GM18511 (cell line): ENCODE results near the gene GAPVD1.
"Not testable (repeated sequence)": the region's sequence is repeated elsewhere in the genome, so short reads cannot be mapped to it uniquely, and the experiment has no call there.

Experiments
- ATAC-seq: cut with Tn5 transposase; IDR thresholded peaks from one replicate; pipeline ENCODE4 v1.9.1; 2021; ENCODE audit warnings: mild to moderate bottlenecking, moderate library complexity; ENCODE audit not compliant: unreplicated experiment

GAPVD1 gene

GRCh38 chr9:125254231-125254630 lies 7.4 kb upstream of the GAPVD1 start:
- ATAC-seq, result no peak

DNA sequence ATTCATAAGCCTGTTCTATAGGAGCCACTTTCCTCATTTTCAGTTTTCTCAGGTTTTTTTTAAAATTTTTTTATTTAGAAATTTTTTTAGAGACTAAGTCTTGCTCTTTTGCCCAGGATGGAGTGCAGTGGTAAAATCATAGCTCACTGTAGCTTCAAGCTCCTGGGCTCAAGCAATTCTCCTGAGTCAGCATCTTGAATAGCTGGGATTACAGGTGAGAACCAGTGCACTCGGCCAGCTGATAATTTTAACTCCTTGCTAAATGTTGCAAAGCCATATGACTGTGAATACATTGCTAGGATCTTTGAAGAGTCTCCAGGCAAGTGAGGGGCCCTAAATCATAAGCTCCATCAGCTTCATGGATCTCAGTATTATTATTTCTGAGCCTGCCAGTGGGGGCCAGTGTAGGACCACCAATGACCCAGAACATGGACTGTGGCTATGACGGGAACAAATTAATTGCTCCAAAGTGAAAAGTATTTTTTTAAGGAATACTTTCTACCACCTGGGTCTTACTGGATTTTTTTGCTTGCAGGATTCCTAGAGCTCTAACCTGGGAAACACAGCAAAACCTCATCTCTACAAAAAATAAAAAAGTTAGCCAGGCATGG lies 5.7 kb upstream of the GAPVD1 start:
- no peak for ATAC-seq

- no peak for ATAC-seq
Measured at GRCh38 chr9:125258160-125258785, 3.4 kb upstream of the GAPVD1 start.

DNA sequence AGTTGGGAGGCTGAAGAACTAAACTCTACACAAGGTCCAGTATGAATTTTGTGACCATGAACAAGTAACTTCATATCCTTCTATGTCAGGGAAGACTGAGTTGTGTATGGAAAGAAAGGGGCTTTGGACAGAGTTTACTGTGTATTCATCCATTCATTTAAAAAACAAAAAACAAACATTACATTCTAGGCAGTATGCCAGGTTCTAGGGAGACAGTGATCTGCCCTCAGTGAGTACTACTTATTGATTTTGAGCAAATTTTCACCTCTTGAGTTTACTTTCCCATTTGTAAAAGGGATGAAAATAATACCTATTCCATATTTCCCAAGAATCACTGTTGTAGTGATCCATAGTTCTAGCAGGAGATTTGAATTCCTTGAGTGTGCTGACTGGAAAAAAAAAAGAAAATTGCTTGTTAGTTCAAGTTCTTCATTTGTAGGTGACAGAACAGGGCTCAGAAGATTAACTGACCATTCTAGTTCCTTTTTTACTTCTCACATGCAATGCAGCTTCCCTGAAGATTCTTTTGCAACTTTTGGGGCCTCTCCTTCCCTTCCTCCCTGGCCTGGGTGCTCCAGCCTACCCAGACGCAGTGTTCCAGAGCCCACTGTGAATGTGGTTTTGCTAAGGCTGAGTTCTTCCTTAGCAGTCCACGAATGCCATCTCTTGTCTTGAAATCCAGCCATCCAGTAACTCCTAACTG lies 2.6 kb upstream of the GAPVD1 start:
- no peak for ATAC-seq

GRCh38 chr9:125260561-125260960 lies 1.1 kb upstream of the GAPVD1 start:
- no peak for ATAC-seq

DNA sequence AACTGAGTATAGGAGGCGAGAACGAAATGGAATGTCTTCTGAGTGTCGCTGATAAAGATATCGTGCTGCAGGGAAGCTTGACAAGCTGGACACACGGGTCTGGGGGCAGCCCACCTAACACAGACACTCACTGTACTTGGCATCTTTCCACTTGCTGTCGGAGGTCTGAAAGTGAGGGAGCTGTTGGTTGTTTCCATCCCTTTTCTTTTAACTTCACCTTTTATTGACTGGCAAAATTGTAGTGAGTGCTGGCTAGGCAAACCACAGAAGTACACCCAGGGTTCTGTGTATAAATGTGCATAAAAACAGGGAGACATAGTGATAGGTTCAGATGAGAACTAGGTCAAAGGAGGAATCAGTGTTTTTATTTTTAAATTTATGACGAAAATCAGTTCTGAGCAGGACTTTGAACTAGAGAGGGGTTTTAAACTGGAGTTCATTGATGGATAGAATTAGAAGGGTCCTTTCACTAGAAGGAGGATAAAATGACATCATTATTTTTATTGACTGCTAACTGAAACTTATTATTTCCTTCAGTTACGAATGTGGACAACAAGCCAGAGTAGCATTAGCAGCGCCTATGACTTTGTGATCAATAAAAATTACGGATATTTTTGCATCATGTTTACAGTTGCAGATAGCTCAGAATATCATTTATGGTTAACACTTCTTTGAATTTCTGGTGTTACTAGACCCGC lies 817 bp downstream of the GAPVD1 start:
- ATAC-seq, result no peak

- not testable (repeated sequence) for ATAC-seq
Measured at GRCh38 chr9:125264068-125264467, 2.4 kb downstream of the GAPVD1 start.

- no peak for ATAC-seq
Measured at GRCh38 chr9:125268394-125269013, 6.9 kb downstream of the GAPVD1 start.

DNA sequence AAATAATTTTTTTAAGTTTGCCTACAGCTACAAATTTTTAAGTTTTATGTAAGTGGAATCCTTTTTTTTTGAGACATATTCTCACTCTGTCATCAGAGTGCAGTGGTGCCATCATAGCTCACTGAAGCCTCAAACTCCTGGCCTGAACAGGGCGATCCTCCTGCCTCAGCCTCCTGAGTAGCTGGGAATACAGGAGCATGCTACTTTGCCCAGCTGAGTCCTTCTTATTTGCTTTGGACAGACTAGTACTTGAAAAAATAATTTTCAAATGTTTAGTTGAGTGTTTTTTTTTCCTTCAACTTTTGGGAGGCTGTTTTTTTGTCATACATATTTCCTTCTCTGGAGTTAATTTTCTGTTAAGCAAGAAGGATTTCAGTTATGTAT lies 7.4 kb downstream of the GAPVD1 start:
- ATAC-seq, result no peak

GRCh38 chr9:125271081-125271480 lies 9.5 kb downstream of the GAPVD1 start:
- no peak for ATAC-seq

DNA sequence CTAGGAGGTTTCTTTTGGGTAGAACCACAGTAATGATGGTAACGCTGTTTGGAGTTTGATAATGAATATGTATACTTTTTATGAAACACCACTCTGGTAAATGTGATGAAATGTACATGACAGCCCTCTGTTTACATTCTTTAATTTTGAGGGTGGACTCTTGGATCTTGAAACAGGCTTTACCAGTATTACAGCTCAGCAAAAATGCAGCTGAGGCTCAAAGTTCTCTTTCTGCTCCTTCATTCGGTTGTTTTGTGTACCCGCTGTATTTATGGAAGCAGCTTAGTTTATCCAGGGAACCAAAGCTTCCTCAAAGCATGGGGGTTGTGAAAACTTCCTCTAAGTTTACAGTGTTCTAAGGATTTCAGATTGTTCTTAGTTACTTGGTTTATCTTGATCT lies 11.1 kb downstream of the GAPVD1 start:
- ATAC-seq, result no peak

- ATAC-seq, result no peak
Measured at GRCh38 chr9:125276771-125277170, 15.1 kb downstream of the GAPVD1 start.

DNA sequence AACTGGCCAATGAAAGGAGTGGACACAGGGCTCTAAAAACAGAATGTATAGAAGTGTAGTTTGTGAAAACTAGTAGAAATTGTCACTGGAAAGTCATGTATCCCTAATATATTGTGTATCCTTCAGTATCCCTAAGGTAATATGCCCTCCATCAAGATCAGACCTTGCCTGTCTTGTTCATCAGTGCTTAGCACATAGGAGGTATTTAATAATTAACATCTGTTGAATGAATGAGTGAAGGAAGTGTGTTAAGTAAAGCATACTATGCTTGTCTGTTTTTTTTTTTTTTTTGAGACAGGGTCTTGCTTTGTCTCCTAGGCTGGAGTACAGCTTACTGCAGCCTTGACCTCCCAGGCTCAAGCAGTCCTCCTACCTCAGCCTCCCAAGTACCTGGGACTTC lies 15.8 kb downstream of the GAPVD1 start:
- ATAC-seq, result no peak

GRCh38 chr9:125280945-125281344 lies 19.3 kb downstream of the GAPVD1 start:
- no peak for ATAC-seq

DNA sequence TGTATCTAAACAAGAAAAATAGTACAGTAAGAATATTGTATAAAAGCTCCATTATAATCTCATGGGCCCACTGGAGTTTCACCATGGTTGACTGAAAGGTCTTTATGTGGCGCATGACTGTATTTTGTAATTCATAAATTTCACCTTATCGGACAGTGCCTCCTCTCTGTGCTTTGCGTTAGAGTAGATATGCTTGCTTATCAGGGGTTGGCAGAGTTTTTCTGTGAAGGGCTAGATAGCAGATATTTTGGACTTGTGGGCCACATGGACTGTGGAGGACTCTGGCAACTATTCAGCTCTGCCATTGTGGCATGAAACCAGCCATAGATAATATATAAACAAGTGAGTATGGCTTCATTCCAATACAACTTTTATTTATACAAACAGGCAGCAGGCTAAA lies 23.2 kb downstream of the GAPVD1 start:
- no peak for ATAC-seq

DNA sequence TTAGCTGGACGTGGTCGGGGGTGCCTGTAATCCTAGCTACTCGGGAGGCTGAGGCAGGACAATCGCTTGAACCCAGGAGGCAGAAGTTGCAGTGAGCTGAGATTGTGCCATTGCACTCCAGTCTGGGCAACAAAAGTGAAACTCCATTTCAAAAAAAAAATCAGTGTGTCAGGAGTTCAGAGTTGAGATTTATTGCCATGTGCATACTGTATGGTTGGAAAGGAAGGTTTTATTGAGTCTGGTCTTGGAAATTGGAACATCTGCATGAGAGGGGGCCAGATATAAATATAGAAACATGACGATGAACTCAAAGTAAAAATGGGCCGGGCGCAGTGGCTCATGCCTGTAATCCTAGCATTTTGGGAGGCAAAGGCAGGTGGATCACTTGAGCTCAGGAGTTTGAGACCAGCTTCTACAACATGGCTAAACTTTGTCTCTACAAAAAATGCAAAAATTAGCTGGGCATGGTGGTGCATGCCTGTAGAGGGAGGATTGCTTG lies 25.4 kb downstream of the GAPVD1 start:
- ATAC-seq, result not testable (repeated sequence)

GRCh38 chr9:125293134-125293533 lies 31.5 kb downstream of the GAPVD1 start:
- no peak for ATAC-seq

DNA sequence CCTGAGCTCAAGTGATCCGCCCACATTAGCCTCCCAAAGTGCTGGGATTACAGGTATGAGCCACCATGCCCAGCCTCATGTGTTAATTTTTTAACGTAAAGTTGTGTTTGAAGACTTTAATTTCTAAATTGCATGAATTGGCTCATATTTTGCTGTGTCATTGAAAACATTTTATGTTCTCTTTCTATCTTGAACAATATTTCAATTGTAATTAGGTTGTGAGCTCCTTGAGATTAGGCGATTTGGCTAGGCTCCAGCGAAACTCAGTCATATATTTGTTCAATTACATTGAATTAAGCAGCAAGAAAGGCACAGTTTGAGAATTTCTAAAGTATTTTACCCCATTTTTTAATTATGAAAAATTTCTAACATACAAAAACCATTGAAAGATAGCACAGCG lies 34.0 kb downstream of the GAPVD1 start:
- no peak for ATAC-seq

DNA sequence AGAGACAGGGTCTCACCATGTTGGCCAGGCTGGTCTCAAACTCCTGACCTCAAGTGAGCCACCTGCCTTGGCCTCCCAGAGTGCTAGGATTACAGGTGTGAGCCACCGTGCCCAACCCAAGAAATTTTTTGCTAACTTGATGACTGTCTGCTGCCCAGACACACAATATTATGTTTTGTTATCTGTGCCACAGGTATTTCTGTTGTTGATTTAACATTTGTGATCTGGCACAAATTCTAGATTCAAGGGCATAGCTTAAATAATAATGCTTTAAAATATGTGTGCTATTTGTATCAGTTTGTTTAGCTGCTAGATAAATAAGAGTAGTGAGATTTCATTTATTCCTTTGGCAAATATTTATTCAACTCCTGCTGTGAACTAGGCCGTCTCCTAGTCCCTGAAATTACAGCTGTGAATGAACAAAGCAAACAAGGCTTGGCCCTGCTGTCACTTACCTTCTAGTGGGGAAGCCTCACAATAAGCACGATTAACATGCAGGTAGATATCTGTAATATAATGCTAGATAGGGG lies 35.3 kb downstream of the GAPVD1 start:
- ATAC-seq, result no peak

DNA sequence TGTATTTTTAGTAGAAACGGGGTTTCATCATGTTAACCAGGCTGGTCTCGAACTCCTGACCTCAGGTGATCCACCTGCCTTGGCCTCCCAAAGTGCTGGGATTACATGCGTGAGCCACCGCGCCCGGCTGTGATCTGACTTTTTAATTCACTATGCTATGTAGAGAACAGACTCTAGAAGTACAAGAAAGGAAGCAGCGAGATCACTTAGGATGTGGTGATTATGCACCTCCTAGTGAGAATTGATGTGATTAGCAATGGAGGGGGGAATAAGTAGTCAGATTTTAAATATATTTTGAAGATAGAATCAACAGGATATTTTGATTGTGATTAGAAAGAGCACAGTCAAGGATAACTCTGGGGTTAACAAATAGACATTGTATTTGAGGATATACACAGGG lies 36.3 kb downstream of the GAPVD1 start:
- ATAC-seq, result no peak

- no peak for ATAC-seq
Measured at GRCh38 chr9:125302241-125302640, 40.6 kb downstream of the GAPVD1 start.
